DND-41 (cell line): ENCODE data around the gene DGKE.

Source experiments
- EZH2 ChIP-seq: IDR thresholded peaks from 3 replicates; pipeline ENCODE4 v1.6.1; 2012; ENCODE audit warnings: borderline replicate concordance, low read depth, mild to moderate bottlenecking, moderate library complexity, low read length, inconsistent platforms; ENCODE audit not compliant: severe bottlenecking
- TF ChIP-seq, protein P1 (sequence below): IDR thresholded peaks from 2 replicates; pipeline ENCODE4 v1.5.1; 2012; ENCODE audit warnings: borderline replicate concordance, low read length, moderate library complexity, mild to moderate bottlenecking; ENCODE audit not compliant: poor library complexity, severe bottlenecking; ENCODE audit errors: extremely low read depth

DNA sequence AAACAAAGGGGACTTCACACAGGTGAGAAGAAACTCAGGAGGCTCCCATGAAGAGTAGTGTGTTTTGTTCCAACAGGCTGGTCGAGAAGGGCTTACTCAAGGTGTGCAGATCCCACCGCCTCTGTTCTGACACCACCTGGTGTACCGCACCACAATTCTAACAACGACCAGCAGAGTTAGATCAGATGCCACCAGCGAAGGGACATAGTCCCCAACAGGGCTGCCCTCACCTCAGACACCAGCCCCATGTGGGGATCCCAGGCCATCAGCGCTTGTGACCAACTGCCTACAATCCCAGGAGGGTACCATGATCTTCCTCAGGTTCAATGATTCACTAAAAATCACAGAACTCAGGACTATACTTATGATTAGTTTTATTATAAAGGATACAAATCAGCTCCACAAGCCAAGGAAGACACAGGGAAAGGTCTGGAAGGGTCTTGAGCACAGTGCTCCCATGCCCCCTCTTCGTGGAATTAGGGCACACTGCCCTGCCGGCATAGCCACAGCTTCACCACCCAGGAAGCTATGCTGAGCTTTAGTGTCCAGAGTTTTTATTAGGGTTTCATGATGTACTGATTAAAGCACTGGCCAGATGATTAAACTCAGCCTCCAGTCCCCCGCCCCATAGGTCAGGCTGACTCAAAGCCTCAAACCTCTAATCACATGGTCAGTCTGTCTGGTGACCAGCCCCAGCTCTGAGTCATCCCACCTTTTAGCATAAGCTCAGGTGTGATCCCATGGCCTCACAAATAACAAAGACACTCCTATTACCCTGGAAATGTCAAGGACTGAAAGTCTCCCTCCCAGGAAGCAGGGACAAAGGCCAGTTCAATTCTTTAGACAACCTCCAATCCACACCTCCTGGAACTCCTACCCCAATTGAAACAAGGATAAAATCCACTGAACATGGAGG is 53.9 kb downstream of the DGKE start:
- TF ChIP-seq, protein P1, sequence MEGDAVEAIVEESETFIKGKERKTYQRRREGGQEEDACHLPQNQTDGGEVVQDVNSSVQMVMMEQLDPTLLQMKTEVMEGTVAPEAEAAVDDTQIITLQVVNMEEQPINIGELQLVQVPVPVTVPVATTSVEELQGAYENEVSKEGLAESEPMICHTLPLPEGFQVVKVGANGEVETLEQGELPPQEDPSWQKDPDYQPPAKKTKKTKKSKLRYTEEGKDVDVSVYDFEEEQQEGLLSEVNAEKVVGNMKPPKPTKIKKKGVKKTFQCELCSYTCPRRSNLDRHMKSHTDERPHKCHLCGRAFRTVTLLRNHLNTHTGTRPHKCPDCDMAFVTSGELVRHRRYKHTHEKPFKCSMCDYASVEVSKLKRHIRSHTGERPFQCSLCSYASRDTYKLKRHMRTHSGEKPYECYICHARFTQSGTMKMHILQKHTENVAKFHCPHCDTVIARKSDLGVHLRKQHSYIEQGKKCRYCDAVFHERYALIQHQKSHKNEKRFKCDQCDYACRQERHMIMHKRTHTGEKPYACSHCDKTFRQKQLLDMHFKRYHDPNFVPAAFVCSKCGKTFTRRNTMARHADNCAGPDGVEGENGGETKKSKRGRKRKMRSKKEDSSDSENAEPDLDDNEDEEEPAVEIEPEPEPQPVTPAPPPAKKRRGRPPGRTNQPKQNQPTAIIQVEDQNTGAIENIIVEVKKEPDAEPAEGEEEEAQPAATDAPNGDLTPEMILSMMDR, result no peak
- TF ChIP-seq EZH2, result no peak
